Measurements from ENCODE around the gene C1orf146. TPM values are rescaled to one million over a fixed set of nuclear protein-coding genes. Genes with fewer than 3 reads are reported as not detected.

C1orf146 gene
- total RNA-seq, 1 donor, result not detected

GRCh38 chr1:92186081-92186480, 31.6 kb upstream of the C1orf146 start:
- Histone ChIP-seq H2AFZ (ENCODE audit: low read length) (no peak overlapping the region), H3K79me2 (ENCODE audit: insufficient read depth, low read length) (no peaks in the 10 kb centered on the region), H3K36me3 (ENCODE audit: insufficient read depth, low read length) (no peaks in the 10 kb centered on the region), H3K4me3 (ENCODE audit: insufficient read depth, low read length) (no peak overlapping the region), H3K4me1 (ENCODE audit: insufficient read depth, low read length) (peaks cover 26% of the 10 kb centered on the region), H4K20me1 (ENCODE audit: insufficient read depth, low read length) (no peaks in the 10 kb centered on the region), H3K9me3 (ENCODE audit: low read depth, low read length) (no peaks in the 10 kb centered on the region), H3K4me2 (ENCODE audit: insufficient read depth, low read length) (no peak overlapping the region), H3K27me3 (ENCODE audit: insufficient read depth, low read length) (no peaks in the 10 kb centered on the region), H3K27ac (ENCODE audit: low read depth, low read length) (no peak overlapping the region)
- DNase-seq (ENCODE audit: insufficient read length, low spot score, missing footprints), result no peak
- TF ChIP-seq, protein P1, sequence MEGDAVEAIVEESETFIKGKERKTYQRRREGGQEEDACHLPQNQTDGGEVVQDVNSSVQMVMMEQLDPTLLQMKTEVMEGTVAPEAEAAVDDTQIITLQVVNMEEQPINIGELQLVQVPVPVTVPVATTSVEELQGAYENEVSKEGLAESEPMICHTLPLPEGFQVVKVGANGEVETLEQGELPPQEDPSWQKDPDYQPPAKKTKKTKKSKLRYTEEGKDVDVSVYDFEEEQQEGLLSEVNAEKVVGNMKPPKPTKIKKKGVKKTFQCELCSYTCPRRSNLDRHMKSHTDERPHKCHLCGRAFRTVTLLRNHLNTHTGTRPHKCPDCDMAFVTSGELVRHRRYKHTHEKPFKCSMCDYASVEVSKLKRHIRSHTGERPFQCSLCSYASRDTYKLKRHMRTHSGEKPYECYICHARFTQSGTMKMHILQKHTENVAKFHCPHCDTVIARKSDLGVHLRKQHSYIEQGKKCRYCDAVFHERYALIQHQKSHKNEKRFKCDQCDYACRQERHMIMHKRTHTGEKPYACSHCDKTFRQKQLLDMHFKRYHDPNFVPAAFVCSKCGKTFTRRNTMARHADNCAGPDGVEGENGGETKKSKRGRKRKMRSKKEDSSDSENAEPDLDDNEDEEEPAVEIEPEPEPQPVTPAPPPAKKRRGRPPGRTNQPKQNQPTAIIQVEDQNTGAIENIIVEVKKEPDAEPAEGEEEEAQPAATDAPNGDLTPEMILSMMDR (IDR thresholded peaks at IDR 0.05; ENCODE audit: extremely low read depth, low read depth, low read length), result no peak

- Histone ChIP-seq H3K79me2 (ENCODE audit: insufficient read depth, low read length) (no peaks in the 10 kb centered on the region), H3K27me3 (ENCODE audit: insufficient read depth, low read length) (no peaks in the 10 kb centered on the region), H3K4me1 (ENCODE audit: insufficient read depth, low read length) (peaks cover 26% of the 10 kb centered on the region), H3K27ac (ENCODE audit: low read depth, low read length) (no peak overlapping the region), H2AFZ (ENCODE audit: low read length) (no peak overlapping the region), H3K9me3 (ENCODE audit: low read depth, low read length) (no peaks in the 10 kb centered on the region), H3K4me2 (ENCODE audit: insufficient read depth, low read length) (no peak overlapping the region), H4K20me1 (ENCODE audit: insufficient read depth, low read length) (no peaks in the 10 kb centered on the region), H3K4me3 (ENCODE audit: insufficient read depth, low read length) (no peak overlapping the region), H3K36me3 (ENCODE audit: insufficient read depth, low read length) (no peaks in the 10 kb centered on the region)
- DNase-seq (ENCODE audit: insufficient read length, low spot score, missing footprints), result no peak
- TF ChIP-seq, protein P1 (IDR thresholded peaks at IDR 0.05; ENCODE audit: extremely low read depth, low read depth, low read length), result no peak
These were observed 29.1 kb upstream of the C1orf146 start for GRCh38 chr1:92188436-92189255.

GRCh38 chr1:92191726-92192125, 26.0 kb upstream of the C1orf146 start:
- DNase-seq (ENCODE audit: insufficient read length, low spot score, missing footprints), result no peak
- H4K20me1 ChIP-seq (ENCODE audit: insufficient read depth, low read length), result no peaks in the 10 kb centered on the region
- TF ChIP-seq, protein P1 (IDR thresholded peaks at IDR 0.05; ENCODE audit: extremely low read depth, low read depth, low read length), result no peak
- H3K9me3 ChIP-seq (ENCODE audit: low read depth, low read length), result no peaks in the 10 kb centered on the region
- no peaks in the 10 kb centered on the region for H3K79me2 ChIP-seq (ENCODE audit: insufficient read depth, low read length)
- no peak overlapping the region for H3K4me2 ChIP-seq (ENCODE audit: insufficient read depth, low read length)
- no peaks in the 10 kb centered on the region for H3K4me1 ChIP-seq (ENCODE audit: insufficient read depth, low read length)
- H3K27me3 ChIP-seq (ENCODE audit: insufficient read depth, low read length), result no peaks in the 10 kb centered on the region
- no peak overlapping the region for H2AFZ ChIP-seq (ENCODE audit: low read length)
- no peaks in the 10 kb centered on the region for H3K36me3 ChIP-seq (ENCODE audit: insufficient read depth, low read length)
- no peak overlapping the region for H3K4me3 ChIP-seq (ENCODE audit: insufficient read depth, low read length)
- no peak overlapping the region for H3K27ac ChIP-seq (ENCODE audit: low read depth, low read length)

- Histone ChIP-seq H3K27me3 (ENCODE audit: insufficient read depth, low read length) (no peaks in the 10 kb centered on the region), H3K4me3 (ENCODE audit: insufficient read depth, low read length) (no peak overlapping the region), H3K9me3 (ENCODE audit: low read depth, low read length) (no peaks in the 10 kb centered on the region), H3K27ac (ENCODE audit: low read depth, low read length) (no peak overlapping the region), H2AFZ (ENCODE audit: low read length) (no peak overlapping the region), H3K79me2 (ENCODE audit: insufficient read depth, low read length) (no peaks in the 10 kb centered on the region), H3K4me1 (ENCODE audit: insufficient read depth, low read length) (no peaks in the 10 kb centered on the region), H3K4me2 (ENCODE audit: insufficient read depth, low read length) (no peak overlapping the region), H3K36me3 (ENCODE audit: insufficient read depth, low read length) (no peaks in the 10 kb centered on the region), H4K20me1 (ENCODE audit: insufficient read depth, low read length) (no peaks in the 10 kb centered on the region)
- TF ChIP-seq, protein P1 (IDR thresholded peaks at IDR 0.05; ENCODE audit: extremely low read depth, low read depth, low read length), result no peak
- DNase-seq (ENCODE audit: insufficient read length, low spot score, missing footprints), result no peak
These were observed 25.5 kb upstream of the C1orf146 start for GRCh38 chr1:92192246-92192645.

All from osteoblast (primary cell).